HG02870 (cell line): ENCODE data around the gene TPPP.
"Not testable (repeated sequence)": the region's sequence is repeated elsewhere in the genome, so short reads cannot be mapped to it uniquely, and the experiment has no call there.

Experiments
- ATAC-seq: cut with Tn5 transposase; IDR thresholded peaks from one replicate; pipeline ENCODE4 v1.9.1; 2021; ENCODE audit warnings: mild to moderate bottlenecking, moderate library complexity; ENCODE audit not compliant: unreplicated experiment

The TPPP gene

DNA sequence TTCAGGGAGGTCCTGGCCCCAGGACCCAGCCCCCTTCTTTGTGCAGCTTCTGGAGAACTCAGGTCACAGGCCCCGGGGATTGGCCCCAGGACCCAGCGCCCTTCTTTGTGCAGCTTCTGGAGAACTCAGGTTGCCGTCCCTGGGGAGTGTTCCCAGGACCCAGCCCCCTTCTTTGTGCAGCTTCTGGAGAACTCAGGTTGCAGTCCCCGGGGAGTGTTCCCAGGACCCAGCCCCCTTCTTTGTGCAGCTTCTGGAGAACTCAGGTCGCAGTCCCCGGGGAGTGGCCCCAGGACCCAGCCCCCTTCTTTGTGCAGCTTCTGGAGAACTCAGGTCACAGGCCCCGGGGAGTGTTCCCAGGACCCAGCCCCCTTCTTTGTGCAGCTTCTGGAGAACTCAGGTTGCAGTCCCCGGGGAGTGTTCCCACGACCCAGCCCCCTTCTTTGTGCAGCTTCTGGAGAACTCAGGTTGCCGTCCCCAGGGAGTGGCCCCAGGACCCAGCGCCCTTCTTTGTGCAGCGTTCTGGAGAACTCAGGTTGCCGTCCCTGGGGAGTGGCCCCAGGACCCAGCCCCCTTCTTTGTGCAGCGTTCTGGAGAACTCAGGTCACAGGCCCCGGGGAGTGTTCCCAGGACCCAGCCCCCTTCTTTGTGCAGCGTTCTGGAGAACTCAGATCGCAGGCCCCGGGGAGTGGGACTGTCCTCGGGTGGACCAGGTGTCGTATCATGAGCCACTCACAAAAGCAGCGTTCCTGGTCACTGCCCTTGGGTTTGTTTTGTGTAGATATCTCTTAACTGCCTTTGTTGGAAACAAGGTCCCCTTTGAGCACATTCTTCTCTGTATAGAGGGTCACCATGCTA, 64.6 kb downstream of the TPPP start:
- ATAC-seq = not testable (repeated sequence)

DNA sequence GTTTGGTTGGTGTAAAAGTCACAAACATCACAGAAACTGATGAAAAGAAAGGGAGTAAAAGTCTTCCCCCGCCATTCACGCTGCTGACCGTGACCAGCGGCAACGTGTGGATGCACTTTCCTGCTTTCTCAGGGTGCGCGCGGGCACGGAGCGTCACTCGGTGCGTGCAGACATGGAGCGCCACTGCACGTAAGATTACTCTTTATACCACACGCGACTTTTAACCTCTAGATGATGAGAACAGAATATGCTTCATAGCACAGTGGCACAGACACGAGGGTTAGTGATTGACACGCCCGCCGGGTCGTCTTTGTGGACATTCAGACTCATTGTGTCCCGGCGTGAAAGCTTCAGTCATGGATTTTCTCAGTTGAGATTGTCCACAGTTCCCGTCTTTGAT, 65.3 kb downstream of the TPPP start:
- no peak for ATAC-seq

- no peak for ATAC-seq
Measured at GRCh38 chr5:626850-627249, 66.3 kb downstream of the TPPP start.

- ATAC-seq = no peak
Measured at GRCh38 chr5:625516-625915, 67.6 kb downstream of the TPPP start.

DNA sequence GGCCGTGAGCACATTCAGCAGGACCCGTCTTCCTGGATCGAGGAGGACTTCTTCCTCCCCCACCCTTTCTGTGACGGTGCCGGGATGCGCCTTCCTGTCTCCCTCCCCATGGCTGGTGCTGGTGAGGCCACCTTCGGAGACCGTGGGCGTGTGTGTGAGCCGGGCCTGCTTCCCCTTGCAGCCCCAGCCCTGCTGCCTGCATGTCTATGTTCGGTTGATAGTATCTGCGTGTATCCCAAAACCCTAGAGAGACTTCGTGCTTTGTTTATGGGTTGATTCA, 68.3 kb downstream of the TPPP start:
- ATAC-seq = no peak

DNA sequence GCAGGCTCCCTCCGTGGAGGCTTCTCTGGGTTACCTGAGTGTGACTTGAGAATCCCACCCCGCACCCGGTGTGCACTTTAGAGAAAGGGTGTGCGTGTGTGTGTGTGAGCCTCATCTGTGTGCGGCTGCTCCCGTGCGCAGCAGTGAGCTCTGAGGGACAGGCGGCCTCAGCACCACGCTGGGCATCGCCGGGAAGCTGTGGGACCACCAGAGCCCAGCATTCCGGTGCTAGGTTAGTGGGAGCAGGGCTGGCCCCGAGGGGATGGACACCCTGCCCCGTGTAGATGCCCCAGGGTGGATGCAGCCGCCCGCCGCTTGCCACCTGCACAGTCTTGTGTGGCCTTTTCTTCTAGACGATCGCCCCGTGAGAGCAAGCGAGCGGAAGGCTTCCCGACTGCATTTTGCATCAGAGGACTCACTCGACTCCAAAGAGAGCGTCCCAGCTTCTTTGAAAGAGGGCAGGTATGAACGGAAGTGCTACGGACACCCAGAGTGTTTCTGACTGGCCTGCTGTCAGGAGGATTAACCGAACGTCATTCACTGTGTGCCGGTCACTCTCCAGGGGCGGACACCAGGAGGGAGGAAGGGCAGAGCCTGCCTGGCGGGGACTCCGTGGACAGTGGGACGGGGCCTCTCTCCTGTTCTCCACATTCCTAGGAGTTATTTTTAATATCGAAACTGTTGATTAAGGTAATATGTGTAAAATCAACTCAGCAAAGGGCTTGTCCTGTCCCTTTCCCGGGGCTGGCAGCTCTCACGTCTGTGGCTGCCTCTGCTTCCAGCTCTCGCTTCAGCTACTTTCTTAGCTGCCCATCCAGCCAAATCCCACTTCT, 68.8 kb downstream of the TPPP start:
- ATAC-seq = no peak

DNA sequence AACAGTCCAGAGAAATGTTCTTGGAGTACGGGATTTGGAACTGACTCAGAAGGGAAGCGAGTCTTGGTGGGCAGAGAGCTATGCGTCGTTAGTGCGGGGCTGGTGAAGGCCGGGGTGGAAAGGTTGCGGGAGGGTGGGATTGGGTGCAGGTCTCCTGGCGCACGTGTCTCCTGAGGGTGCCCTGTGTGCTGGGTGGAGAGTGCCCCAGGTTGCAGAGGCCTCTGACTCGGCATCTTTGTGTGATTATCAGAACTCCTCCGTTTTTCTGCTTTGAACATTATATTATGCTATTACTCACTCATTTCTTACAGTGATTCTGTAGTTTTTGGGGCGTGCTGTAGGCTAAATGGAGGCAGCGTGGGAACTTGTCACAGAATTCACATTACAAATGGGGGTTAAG, 69.6 kb downstream of the TPPP start:
- no peak for ATAC-seq

- ATAC-seq = no peak
Measured at GRCh38 chr5:622946-623522, 70.1 kb downstream of the TPPP start.

DNA sequence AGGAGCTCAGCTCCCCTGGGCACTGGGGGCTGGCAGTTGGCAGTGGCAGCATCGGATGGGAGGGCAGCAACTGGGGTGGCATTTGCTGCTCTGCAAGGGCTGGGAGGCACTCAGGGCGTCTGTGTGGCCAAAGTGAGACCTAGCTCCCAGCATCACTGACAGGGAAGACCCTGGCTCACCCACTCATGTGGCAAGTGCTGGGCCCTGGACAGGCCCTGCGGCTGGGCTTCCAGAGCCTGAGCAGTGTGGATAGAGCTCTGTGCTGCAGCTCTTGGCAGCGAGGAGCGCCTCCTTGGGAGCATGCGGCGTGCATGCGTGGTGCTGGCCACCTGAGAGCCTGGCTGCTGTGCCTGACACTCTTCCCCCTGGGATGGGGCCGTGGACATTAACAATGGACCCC, 70.8 kb downstream of the TPPP start:
- ATAC-seq = no peak

DNA sequence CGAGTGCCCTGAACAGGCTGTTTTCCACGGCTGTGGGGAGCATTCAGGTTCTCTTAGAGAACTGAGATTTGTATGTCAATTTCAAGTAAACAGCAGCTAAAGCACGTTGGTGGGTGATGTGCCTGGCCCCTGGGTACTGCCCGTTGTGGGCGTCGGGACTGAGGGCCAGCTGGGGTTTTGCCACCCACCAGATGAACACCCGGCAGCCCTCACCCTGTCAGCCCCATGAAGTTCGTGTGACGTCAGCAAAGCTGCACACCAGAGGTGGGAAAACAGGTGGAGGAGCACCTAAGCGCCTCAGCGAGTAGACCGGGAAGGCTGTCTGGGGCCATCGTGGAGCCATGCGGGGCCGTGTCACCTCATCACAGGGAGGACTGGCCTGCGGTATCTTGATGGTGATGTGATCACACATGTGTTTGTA, 71.8 kb downstream of the TPPP start:
- ATAC-seq = no peak

GRCh38 chr5:620586-621180, 72.5 kb downstream of the TPPP start:
- no peak for ATAC-seq

DNA sequence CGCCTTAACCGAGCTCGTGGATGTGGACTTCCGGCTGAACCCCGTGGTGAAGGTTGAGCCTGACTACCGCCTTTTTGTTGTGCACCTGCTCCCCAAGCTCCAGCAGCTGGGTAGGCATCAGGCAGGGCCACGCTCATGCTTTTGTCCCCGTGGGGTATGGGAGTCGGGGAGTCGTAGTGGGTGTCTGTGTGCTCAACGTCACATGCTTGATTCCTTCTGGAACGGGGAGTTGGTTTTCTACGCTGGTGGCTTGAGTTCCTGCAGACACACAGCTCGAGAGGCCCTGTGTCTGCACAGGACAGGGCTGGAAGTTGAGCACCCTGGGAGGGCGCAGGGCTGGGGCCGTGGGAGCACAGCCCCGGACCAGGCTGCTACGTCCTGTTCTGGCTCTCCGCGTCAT, 73.0 kb downstream of the TPPP start:
- no peak for ATAC-seq

GRCh38 chr5:619444-619843, 73.7 kb downstream of the TPPP start:
- no peak for ATAC-seq

GRCh38 chr5:618450-618849, 74.7 kb downstream of the TPPP start:
- ATAC-seq = no peak

DNA sequence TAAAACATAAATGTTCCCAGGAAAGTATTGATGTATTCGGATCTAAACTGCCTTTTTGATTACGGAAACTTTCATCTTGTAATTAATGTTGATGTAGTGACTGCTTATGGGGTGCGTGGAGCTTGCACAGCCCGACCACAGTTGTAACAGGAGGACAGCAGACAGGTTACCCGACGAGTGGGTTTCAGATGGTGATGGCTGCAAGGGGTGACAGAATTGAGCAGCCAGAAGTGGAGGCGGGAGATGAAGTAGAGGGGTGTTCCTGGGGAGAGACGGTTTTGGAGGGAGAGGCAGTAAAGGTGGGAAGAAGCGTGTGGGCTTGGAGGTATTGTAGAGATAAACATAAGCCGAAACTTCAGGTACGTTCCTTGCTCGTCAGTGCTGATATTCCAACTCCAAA, 75.3 kb downstream of the TPPP start:
- ATAC-seq = no peak

GRCh38 chr5:616484-617039, 76.6 kb downstream of the TPPP start:
- no peak for ATAC-seq

- ATAC-seq = peak; percentile 26
Measured at GRCh38 chr5:612498-613424, 80.4 kb downstream of the TPPP start.

DNA sequence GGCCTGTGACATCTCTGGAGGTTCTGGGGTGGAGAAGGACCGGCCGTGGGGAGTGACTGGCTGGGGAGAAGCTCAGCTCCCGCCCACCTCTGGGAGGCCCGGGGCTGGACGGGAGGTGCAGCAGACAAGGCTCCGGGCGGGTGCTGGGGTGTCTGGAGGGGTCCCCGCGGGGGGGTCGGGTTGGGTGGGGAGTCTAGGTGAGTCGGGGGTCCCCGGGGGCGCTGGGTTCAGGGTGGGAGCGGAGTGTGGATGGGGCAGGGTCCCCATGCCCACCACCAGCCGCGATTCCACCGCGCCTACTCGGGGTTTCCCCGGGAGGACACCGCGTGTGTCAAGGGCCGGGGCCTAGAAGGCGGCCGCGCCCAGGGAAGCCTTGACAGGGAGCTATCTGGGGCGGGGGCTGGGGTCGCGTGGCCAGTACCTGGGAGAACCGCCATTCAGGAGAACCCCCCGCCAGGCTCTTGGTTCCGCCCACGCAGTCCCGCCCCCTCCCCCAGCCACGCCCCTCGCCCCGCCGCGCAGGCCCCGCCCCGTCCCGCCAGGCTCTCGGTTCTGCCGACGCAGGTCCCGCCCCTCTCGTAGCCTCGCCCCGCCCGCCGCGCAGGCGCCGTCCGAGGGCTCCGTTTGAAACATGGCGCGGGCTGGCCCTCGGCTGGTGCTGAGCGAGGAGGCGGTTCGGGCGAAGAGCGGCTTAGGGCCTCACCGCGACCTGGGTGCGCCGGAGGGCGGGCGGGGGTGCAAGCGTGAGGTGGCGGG, 81.2 kb downstream of the TPPP start, which contains the start of gene CEP72:
Gene CEP72 (plus strand): TSS at position 610 of the 756 bp plus-strand sequence. CDS start 22 bp downstream, at position 632.
- peak; percentile 58 for ATAC-seq
